Mesothelial cell of epicardium (in vitro differentiated cells): Measurements from ENCODE around the gene TEX48. TPM values are rescaled to one million over a fixed set of nuclear protein-coding genes. Genes with fewer than 3 reads are reported as not detected.
A peak's percentile ranks its signal among the peaks of the same experiment; 100 is the strongest.

ENCODE experiments used
- DNase-seq, 2 experiments: peaks; one replicate each; pipeline ENCODE4 v3.0.0; 2021; ENCODE audit warnings: low spot score in 2 of 2; ENCODE audit not compliant: unreplicated experiment in 2 of 2
- H3K27ac Mint-ChIP-seq: 2 replicates; pipeline ENCODE4 v1.8.0; 2021; ENCODE audit warnings: mixed read lengths
- H3K27me3 Mint-ChIP-seq: 2 replicates; pipeline ENCODE4 v1.8.0; 2021; ENCODE audit warnings: low read depth, mixed read lengths
- H3K36me3 Mint-ChIP-seq: 2 replicates; pipeline ENCODE4 v1.8.0; 2021; ENCODE audit warnings: mixed read lengths
- H3K4me1 Mint-ChIP-seq: 2 replicates; pipeline ENCODE4 v1.8.0; 2021; ENCODE audit warnings: mixed read lengths
- H3K4me3 Mint-ChIP-seq: 2 replicates; pipeline ENCODE4 v1.8.0; 2021; ENCODE audit warnings: mild to moderate bottlenecking, moderate library complexity, mixed read lengths
- H3K9me3 Mint-ChIP-seq: 2 replicates; pipeline ENCODE4 v1.8.0; 2021; ENCODE audit warnings: mixed read lengths
- CTCF ChIP-seq: fragments of 200-600 bp; sonication (generic); IDR thresholded peaks from one replicate; pipeline ENCODE4 v1.5.0; 2021; ENCODE audit warnings: antibody characterized with exemption; ENCODE audit not compliant: unreplicated experiment
- total RNA-seq: library from RNA; stranded (reverse); gene quantifications from 3 replicates; pipeline ENCODE4 v1.2.1, GENCODE V29; 2021

Gene TEX48
- total RNA-seq, 1 donor from 2014 or later = not detected

DNA sequence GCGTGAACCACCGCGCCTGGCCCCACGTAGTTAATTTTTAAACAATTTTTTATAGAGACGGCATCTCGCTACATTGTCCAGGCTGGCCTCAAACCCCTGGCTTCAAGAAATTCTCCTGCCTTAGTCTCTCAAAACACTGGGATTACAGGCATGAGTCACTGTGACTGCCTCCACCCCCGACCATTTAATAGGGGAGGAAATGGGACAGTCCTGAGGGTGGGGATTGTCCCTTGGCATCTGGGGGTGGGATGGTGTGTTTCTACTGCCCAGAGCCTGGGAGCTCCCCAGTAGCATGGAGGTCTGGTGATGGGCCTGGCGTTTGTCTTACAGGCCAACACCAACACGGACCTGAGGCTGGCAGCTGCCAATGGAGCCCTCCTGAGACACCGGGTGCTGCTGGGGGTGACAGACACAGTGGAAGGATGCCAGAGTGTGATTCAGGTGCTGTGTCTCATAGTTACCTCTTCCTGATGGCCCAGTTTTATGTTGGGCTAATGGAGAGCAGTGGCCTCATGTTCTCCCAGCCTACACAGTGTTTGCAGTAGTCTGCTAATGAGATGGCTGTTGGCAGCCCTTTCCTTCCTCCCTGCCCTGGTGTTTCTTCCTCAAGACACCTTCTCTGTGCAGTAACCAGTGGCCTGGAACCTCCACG, 48.4 kb downstream of the TEX48 start:
- Mint-ChIP-seq H3K36me3 (peaks cover 30% of the 10 kb centered on the region), H3K4me1 (no peaks in the 10 kb centered on the region), H3K9me3 (no peaks in the 10 kb centered on the region), H3K4me3 (no peak overlapping the region), H3K27me3 (no peaks in the 10 kb centered on the region), H3K27ac (no peak overlapping the region)
- no peak for DNase-seq
- no peak for TF ChIP-seq CTCF

- Mint-ChIP-seq H3K27ac (no peak overlapping the region), H3K36me3 (peaks cover 35% of the 10 kb centered on the region), H3K4me1 (no peaks in the 10 kb centered on the region), H3K27me3 (no peaks in the 10 kb centered on the region), H3K4me3 (no peak overlapping the region), H3K9me3 (no peaks in the 10 kb centered on the region)
- no peak for TF ChIP-seq CTCF
- no peak for DNase-seq
These were observed 50.8 kb downstream of the TEX48 start for GRCh38 chr9:114631166-114631565.

- DNase-seq = no peak
- Mint-ChIP-seq H3K4me3 (no peak overlapping the region), H3K4me1 (no peaks in the 10 kb centered on the region), H3K27ac (no peak overlapping the region), H3K36me3 (peaks cover 28% of the 10 kb centered on the region), H3K27me3 (no peaks in the 10 kb centered on the region), H3K9me3 (no peaks in the 10 kb centered on the region)
- no peak for TF ChIP-seq CTCF
These were observed 52.4 kb downstream of the TEX48 start for GRCh38 chr9:114629563-114630090.

DNA sequence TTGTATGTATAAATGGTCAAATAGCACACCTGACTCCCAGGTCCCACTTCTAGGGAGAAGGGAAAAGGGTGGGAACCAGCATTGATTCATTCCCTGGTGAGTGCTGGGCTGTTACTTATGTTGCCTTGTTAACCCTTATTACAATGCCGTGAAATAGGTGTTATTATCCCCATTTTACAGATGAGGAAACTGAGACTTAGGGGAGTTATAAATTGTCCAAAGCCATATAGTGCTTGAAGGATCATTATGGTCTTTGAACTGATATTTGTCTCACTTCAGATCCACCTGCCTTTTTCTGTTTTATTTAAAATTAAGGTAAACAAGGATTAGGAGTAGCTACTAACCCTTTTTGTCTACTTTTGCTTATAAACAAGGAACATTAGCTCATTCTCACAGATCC, 54.4 kb downstream of the TEX48 start:
- Mint-ChIP-seq H3K36me3 (peaks cover 25% of the 10 kb centered on the region), H3K4me3 (no peak overlapping the region), H3K27me3 (no peaks in the 10 kb centered on the region), H3K9me3 (no peaks in the 10 kb centered on the region), H3K27ac (no peak overlapping the region), H3K4me1 (no peaks in the 10 kb centered on the region)
- TF ChIP-seq CTCF = no peak
- DNase-seq = no peak

- Mint-ChIP-seq H3K4me3 (no peak overlapping the region), H3K9me3 (no peaks in the 10 kb centered on the region), H3K36me3 (peaks cover 33% of the 10 kb centered on the region), H3K4me1 (no peaks in the 10 kb centered on the region), H3K27me3 (no peaks in the 10 kb centered on the region), H3K27ac (peak overlapping the region; percentile 39)
- no peak for TF ChIP-seq CTCF
- no peak for DNase-seq
These were observed 55.5 kb downstream of the TEX48 start for GRCh38 chr9:114626415-114627020.
